SK-N-SH treated with all-trans-retinoic acid at 6 μM for 48 hours (cell line): ENCODE measurements around the gene RAB27A.

ENCODE experiments used
- ARNTL ChIP-seq: fragments of 450-650 bp; formaldehyde crosslinking; IDR thresholded peaks from 2 replicates; pipeline ENCODE4 v1.5.0; 2020; ENCODE audit warnings: low read depth, mild to moderate bottlenecking, moderate library complexity, borderline replicate concordance
- BACH2 ChIP-seq: fragments of 250-450 bp; sonication (Bioruptor Pico); IDR thresholded peaks from 2 replicates; pipeline ENCODE4 v1.9.0; 2021; ENCODE audit warnings: mild to moderate bottlenecking, borderline replicate concordance
- CSRNP3 ChIP-seq: fragments of 250-450 bp; sonication (Bioruptor Pico); IDR thresholded peaks from 2 replicates; pipeline ENCODE4 v1.5.1; 2021; ENCODE audit warnings: mild to moderate bottlenecking, moderate library complexity
- ESRRG ChIP-seq: fragments of 250-450 bp; sonication (Bioruptor Pico); IDR thresholded peaks from 2 replicates; pipeline ENCODE4 v1.6.1; 2021; ENCODE audit warnings: mild to moderate bottlenecking
- ISL1 ChIP-seq: fragments of 250-450 bp; sonication (Bioruptor Pico); IDR thresholded peaks from 2 replicates; pipeline ENCODE4 v2.1.2; 2022; ENCODE audit warnings: mild to moderate bottlenecking, moderate library complexity
- PATZ1 ChIP-seq: fragments of 250-450 bp; sonication (Bioruptor Pico); IDR thresholded peaks from 2 replicates; pipeline ENCODE4 v1.8.0; 2020; ENCODE audit warnings: mild to moderate bottlenecking, moderate library complexity, borderline replicate concordance
- POU6F1 ChIP-seq: fragments of 250-450 bp; sonication (Bioruptor Pico); IDR thresholded peaks from 2 replicates; pipeline ENCODE4 v1.8.0; 2021; ENCODE audit warnings: low read depth, mild to moderate bottlenecking, moderate library complexity, borderline replicate concordance
- RARB ChIP-seq: fragments of 250-450 bp; sonication (Bioruptor Pico); IDR thresholded peaks from 2 replicates; pipeline ENCODE4 v1.8.0; 2021; ENCODE audit warnings: mild to moderate bottlenecking, moderate library complexity
- TCF4 ChIP-seq: fragments of 250-450 bp; sonication (Bioruptor Pico); IDR thresholded peaks from 2 replicates; pipeline ENCODE4 v1.8.0; 2021; ENCODE audit warnings: mild to moderate bottlenecking, moderate library complexity, borderline replicate concordance
- TOX ChIP-seq: fragments of 250-450 bp; sonication (Bioruptor Pico); IDR thresholded peaks from 2 replicates; pipeline ENCODE4 v1.8.0; 2021; ENCODE audit warnings: mild to moderate bottlenecking, moderate library complexity, borderline replicate concordance
- ZC3H10 ChIP-seq: fragments of 250-450 bp; sonication (Bioruptor Pico); IDR thresholded peaks from 2 replicates; pipeline ENCODE4 v1.5.1; 2021; ENCODE audit warnings: mild to moderate bottlenecking, moderate library complexity
- ZFP3 ChIP-seq: fragments of 250-450 bp; sonication (Bioruptor Pico); IDR thresholded peaks from 2 replicates; pipeline ENCODE4 v1.5.0; 2020; ENCODE audit warnings: mild to moderate bottlenecking, moderate library complexity
- ZFP30 ChIP-seq: fragments of 450-650 bp; formaldehyde crosslinking; IDR thresholded peaks from 2 replicates; pipeline ENCODE4 v1.5.0; 2022; ENCODE audit warnings: mild to moderate bottlenecking, moderate library complexity
- ZNF8 ChIP-seq: fragments of 450-650 bp; formaldehyde crosslinking; IDR thresholded peaks from 2 replicates; pipeline ENCODE4 v1.5.0; 2020; ENCODE audit warnings: mild to moderate bottlenecking, moderate library complexity

GRCh38 chr15:55204464-55204863, 85.1 kb downstream of the RAB27A start:
- TF ChIP-seq ZFP30 (no peak), ARNTL (CRISPR knock-in tag) (no peak), BACH2 (CRISPR knock-in tag) (no peak), ZC3H10 (CRISPR knock-in tag) (no peak), CSRNP3 (CRISPR knock-in tag) (no peak), PATZ1 (CRISPR knock-in tag) (no peak), ZFP3 (CRISPR knock-in tag) (no peak), TCF4 (no peak), ISL1 (CRISPR knock-in tag) (no peak), ESRRG (CRISPR knock-in tag) (no peak), RARB (CRISPR knock-in tag) (no peak), TOX (CRISPR knock-in tag) (no peak), ZNF8 (no peak), POU6F1 (CRISPR knock-in tag) (no peak)
